K562 (cell line): ENCODE results near the gene ST6GAL1. TPM values are rescaled to one million over a fixed set of nuclear protein-coding genes. Genes with fewer than 3 reads are reported as not detected.

Source experiments
- ATAC-seq: fragments of 200-7000 bp; cut with Tn5 transposase; 3 replicates; pipeline ENCODE4 v1.9.1; 2020; ENCODE audit warnings: moderate library complexity
- BruUV-seq: library from RNA; stranded (reverse); fragments of 400-500 nt; replicated peaks from 2 replicates; lab custom pipeline; 2021; lab: Mats Ljungman, UMichigan
- CTCF ChIA-PET: fragments of 300-600 bp; formaldehyde crosslinking; extraction: SDS; loops from one replicate; lab custom pipeline; 2021; ENCODE audit warnings: low intra/inter-chr PET ratio; lab: Yijun Ruan, JAX
- POLR2A ChIA-PET: fragments of 300-600, 350-650 bp; sonication (Branson Sonifier 250); formaldehyde crosslinking; extraction: SDS; loops from one replicate; lab custom pipeline; 2021; ENCODE audit warnings: antibody characterized with exemption, inconsistent platforms; lab: Yijun Ruan, JAX
- DNase-seq, 4 experiments: peaks; one replicate each; pipeline versions ENCODE4 v3.0.0 to v3.0.0-alpha.2; 2011 to 2018; ENCODE audit warnings: low spot score in 3 of 4, mixed read lengths in 3 of 4; ENCODE audit errors: extremely low read depth in 1 of 4
- FAIRE-seq: peaks from 2 replicates; lab custom pipeline; 2011; peaks lifted over from hg19 to GRCh38; lab: Jason Lieb, UNC
- H2AFZ ChIP-seq: 2 replicates; pipeline ENCODE4 v1.6.0; 2011; ENCODE audit warnings: low read depth, low read length, control low read depth, inconsistent platforms
- H3K27ac ChIP-seq: fragments of 200-600 bp; 3 replicates; pipeline ENCODE4 v1.8.0; 2011; ENCODE audit warnings: low read depth, mild to moderate bottlenecking, control low read depth, inconsistent platforms, low read length, moderate library complexity, mixed read lengths; ENCODE audit errors: extremely low read depth
- H3K27me3 ChIP-seq, 2 experiments: fragments of 300-600 bp in 1 of 2; 2 replicates in 1 of 2; 3 replicates in 1 of 2; pipeline versions ENCODE4 v1.6.0 to v1.8.0; 2011; ENCODE audit warnings: inconsistent platforms in 2 of 2, low read length in 2 of 2, mild to moderate bottlenecking in 1 of 2, mixed read lengths in 1 of 2, moderate library complexity in 1 of 2; ENCODE audit not compliant: control insufficient read depth in 2 of 2, insufficient read depth in 2 of 2
- H3K36me3 ChIP-seq: fragments of 300-600 bp; 3 replicates; pipeline ENCODE4 v1.8.0; 2011; ENCODE audit warnings: mild to moderate bottlenecking, low read length, inconsistent platforms; ENCODE audit not compliant: control insufficient read depth, insufficient read depth
- H3K4me1 ChIP-seq, 2 experiments: fragments of 200-600 bp in 1 of 2; replicated peaks in 1 of 2; 2 replicates in 1 of 2; 3 replicates in 1 of 2; pipeline versions ENCODE4 v1.5.1 to v1.8.0; 2011; ENCODE audit warnings: inconsistent platforms in 2 of 2, low read length in 2 of 2, mild to moderate bottlenecking in 1 of 2, mixed read lengths in 1 of 2, moderate library complexity in 1 of 2; ENCODE audit not compliant: control insufficient read depth in 2 of 2, insufficient read depth in 2 of 2
- H3K4me2 ChIP-seq: 2 replicates; pipeline ENCODE4 v1.6.1; 2011; ENCODE audit warnings: low read length, control low read depth, inconsistent platforms, mixed read lengths; ENCODE audit not compliant: insufficient read depth
- H3K4me3 ChIP-seq: fragments of 200-600 bp; sonication (generic), shearing (Covaris generic); 2 replicates; pipeline ENCODE4 v1.5.1; 2016; ENCODE audit warnings: control low read depth, inconsistent platforms
- H3K79me2 ChIP-seq: fragments of 200-600 bp; 3 replicates; pipeline ENCODE4 v1.8.0; 2011; ENCODE audit warnings: low read length, inconsistent platforms; ENCODE audit not compliant: control insufficient read depth, insufficient read depth
- H3K9ac ChIP-seq, 2 experiments: 2 replicates each; pipeline versions ENCODE4 v1.6.0 to v1.6.1; 2011; ENCODE audit warnings: low read depth in 2 of 2, low read length in 2 of 2, control low read depth in 1 of 2, inconsistent platforms in 1 of 2, mild to moderate bottlenecking in 1 of 2, mixed read lengths in 1 of 2; ENCODE audit not compliant: insufficient read depth in 1 of 2
- H3K9me1 ChIP-seq: one replicate; pipeline ENCODE4 v1.6.0; 2011; ENCODE audit warnings: inconsistent platforms, mild to moderate bottlenecking, low read length, moderate library complexity; ENCODE audit not compliant: control insufficient read depth, insufficient read depth
- H3K9me3 ChIP-seq: replicated peaks from 2 replicates; pipeline ENCODE4 v1.5.1; 2011; ENCODE audit warnings: low read depth, low read length, inconsistent platforms; ENCODE audit not compliant: control insufficient read depth, insufficient read depth
- H4K20me1 ChIP-seq: replicated peaks from 2 replicates; pipeline ENCODE4 v1.6.1; 2011; ENCODE audit warnings: low read length, inconsistent platforms, mixed read lengths; ENCODE audit not compliant: control insufficient read depth, insufficient read depth
- E2F6 ChIP-seq, 2 experiments: IDR thresholded peaks; 2 replicates each; pipeline ENCODE4 v1.6.1; 2011; ENCODE audit warnings: borderline replicate concordance in 1 of 2, control low read depth in 1 of 2, low read depth in 1 of 2, low read length in 1 of 2, mild to moderate bottlenecking in 1 of 2, mixed read lengths in 1 of 2, moderate library complexity in 1 of 2; ENCODE audit not compliant: insufficient read depth in 1 of 2, insufficient read length in 1 of 2, poor library complexity in 1 of 2, severe bottlenecking in 1 of 2; ENCODE audit errors: extremely low read depth in 1 of 2
- HMGN3 ChIP-seq: IDR thresholded peaks from 2 replicates; pipeline ENCODE4 v1.6.1; 2011; ENCODE audit warnings: borderline replicate concordance, low read depth, mild to moderate bottlenecking, mixed read lengths, low read length; ENCODE audit not compliant: insufficient read length; ENCODE audit errors: extremely low read depth
- HNRNPK ChIP-seq: fragments of 200-400 bp; formaldehyde crosslinking; IDR thresholded peaks from one replicate; pipeline ENCODE4 v1.6.1; 2018; ENCODE audit warnings: mild to moderate bottlenecking, low read depth, low read length; ENCODE audit not compliant: poor library complexity, severe bottlenecking
- HNRNPL ChIP-seq: fragments of 200-400 bp; formaldehyde crosslinking; IDR thresholded peaks from 2 replicates; pipeline ENCODE4 v1.6.1; 2017; ENCODE audit warnings: low read depth, mild to moderate bottlenecking, low read length
- KHSRP ChIP-seq: fragments of 450-650 bp; IDR thresholded peaks from 2 replicates; pipeline ENCODE4 v1.6.1; 2017
- RBM39 ChIP-seq: fragments of 200-400 bp; formaldehyde crosslinking; optimal IDR thresholded peaks from 2 replicates; pipeline ENCODE3; 2018; ENCODE audit warnings: low read depth, low read length
- SMAD3 ChIP-seq: fragments of 450-650 bp; formaldehyde crosslinking; conservative IDR thresholded peaks from 2 replicates; pipeline ENCODE4 v1.4.0; 2020; ENCODE audit warnings: mild to moderate bottlenecking
- XRCC3 ChIP-seq: fragments of 450-650 bp; IDR thresholded peaks from 2 replicates; pipeline ENCODE4 v1.6.1; 2017; ENCODE audit warnings: mild to moderate bottlenecking, moderate library complexity
- ZBTB49 ChIP-seq: sonication (generic); formaldehyde crosslinking; IDR thresholded peaks from 2 replicates; pipeline ENCODE4 v1.8.0; 2022; ENCODE audit warnings: missing genetic modification reagents, mild to moderate bottlenecking, borderline replicate concordance
- ZNF165 ChIP-seq: fragments of 250-450 bp; sonication (Bioruptor Pico); IDR thresholded peaks from 2 replicates; pipeline ENCODE4 v1.4.0; 2020; ENCODE audit warnings: borderline replicate concordance
- WGBS: fragments of 100-300 bp; shearing (Covaris generic); methylation state at CpG from one replicate; pipeline ENCODE4 v1.1.6; 2016; ENCODE audit warnings: low coverage, mixed read lengths; ENCODE audit not compliant: insufficient coverage; ENCODE audit errors: missing lambda C conversion rate; 5-methylcytosine and 5-hydroxymethylcytosine counted together
- in situ Hi-C: fragments of 300-500 bp; cut with MboI; formaldehyde crosslinking; loops from 4 replicates; pipeline ENCODE4 v1.15.0; 2018; ENCODE audit warnings: inconsistent platforms, mixed read lengths
- intact Hi-C: fragments of 100-400 bp; cut with micrococcal nuclease; formaldehyde crosslinking; loops from 2 replicates; pipeline ENCODE4 v1.14.2; 2022
- polyA plus RNA-seq, 8 experiments: library from polyadenylated mRNA; depleted of rRNA in 4 of 8; stranded (reverse) in 5 of 8; unstranded in 3 of 8; fragments of >200 nt; fragmentation: Nextera tagmentation in 2 of 8; fragmentation: Illumina TruSeq in 1 of 8; extraction: Ambion mirVana in 2 of 8; extraction: Trizol in 1 of 8; gene quantifications; 2 replicates each; pipeline versions ENCODE4 v1.2.1 to v1.2.3, GENCODE V29; 2011 to 2014; ENCODE audit warnings: inconsistent platforms in 1 of 8, missing spikeins in 1 of 8
- total RNA-seq, 7 experiments: library from RNA; depleted of rRNA in 6 of 7; stranded (reverse); fragments of >200 nt in 6 of 7; fragmentation: Illumina TruSeq in 2 of 7; extraction: Trizol in 2 of 7; gene quantifications; 2 replicates each; pipeline versions ENCODE4 v1.2.1 to v1.2.3, GENCODE V29; 2011 to 2021; ENCODE audit warnings: low replicate concordance in 1 of 7
- TF ChIP-seq, protein P1 (sequence below): sonication (generic); formaldehyde crosslinking; IDR thresholded peaks from 2 replicates; pipeline ENCODE4 v1.8.1; 2023; ENCODE audit warnings: mild to moderate bottlenecking, missing genetic modification reagents

ST6GAL1 gene
- total and polyA plus RNA-seq, 9 of the 15 experiments (the other 6 are each of a cell fraction or from before 2014, with no cell fraction given) = 31.9 to 145 (median 71.0) TPM

DNA sequence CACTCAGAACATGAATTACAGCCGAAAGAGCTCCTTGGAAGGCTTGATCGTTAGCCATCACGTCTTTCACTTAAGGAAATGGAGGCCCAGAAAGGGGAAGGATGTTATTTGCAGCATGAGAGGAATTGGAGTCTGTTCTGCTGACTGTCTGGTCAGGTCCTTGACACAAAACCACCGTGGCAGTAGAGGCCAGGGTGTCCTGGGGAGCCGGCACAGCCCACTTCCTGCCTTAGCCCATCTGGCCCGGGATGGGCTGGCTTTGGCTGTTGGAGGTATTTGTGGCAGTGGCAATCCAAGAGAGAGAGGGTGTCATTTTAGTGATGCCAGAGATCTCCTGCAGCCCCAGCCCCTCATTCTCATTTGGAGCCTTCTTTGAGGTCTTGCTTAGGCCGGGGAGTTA lies 37.4 kb downstream of the ST6GAL1 start:
- Histone ChIP-seq H2AFZ (no peak overlapping the region), H3K79me2 (no peaks in the 10 kb centered on the region), H3K27ac (no peak overlapping the region), H3K27me3 (no peaks in the 10 kb centered on the region), H3K4me2 (no peak overlapping the region), H3K4me3 (no peak overlapping the region), H4K20me1 (no peaks in the 10 kb centered on the region), H3K9me1 (no peaks in the 10 kb centered on the region), H3K36me3 (peaks cover 81% of the 10 kb centered on the region), H3K9me3 (no peaks in the 10 kb centered on the region), H3K9ac (no peak overlapping the region; a peak in 1 of 4 replicates), H3K4me1 (no peaks in the 10 kb centered on the region)
- CTCF ChIA-PET = no interaction called here
- intact Hi-C loops (no loop called here), in situ Hi-C loops (no loop called here)
- FAIRE-seq = no peak
- POLR2A ChIA-PET = interaction anchor here (0.6 to 0.9 kb wide), 2 partner anchors 12 to 21 kb away, joined by 3 read pairs; no protein-coding TSS in a partner anchor
- DNase-seq = no peak
- TSS peak; percentile 12 for BruUV-seq
- ATAC-seq = no peak
- TF ChIP-seq E2F6 (IDR thresholded peaks at IDR 0.05; ENCODE audit: borderline replicate concordance in 1 of 2, extremely low read depth in 1 of 2, insufficient read depth in 1 of 2, insufficient read length in 1 of 2, low read depth in 1 of 2, low read length in 1 of 2, poor library complexity in 1 of 2, severe bottlenecking in 1 of 2) (no peak), ZNF165 (CRISPR knock-in tag) (no peak)
- 86% methylated on average over 7 of the region's 7 CpGs for WGBS

GRCh38 chr3:186969607-186970006 lies 39.3 kb downstream of the ST6GAL1 start:
- ATAC-seq (no peak), FAIRE-seq (peak; percentile 54), DNase-seq (no peak)
- 89% methylated on average over 7 of the region's 7 CpGs for WGBS
- BruUV-seq = no TSS peak
- no peak overlapping the region for H3K4me2 ChIP-seq
- CTCF ChIA-PET = no interaction called here
- in situ Hi-C loops = no loop called here
- no peak overlapping the region; the same call in 2 of the 3 replicates for H3K27ac ChIP-seq
- H3K27me3 ChIP-seq = no peaks in the 10 kb centered on the region
- H3K9me1 ChIP-seq = no peaks in the 10 kb centered on the region
- POLR2A ChIA-PET = interaction anchor here (1.0 to 1.1 kb wide), 2 partner anchors 10 to 186 kb away, joined by 3 read pairs; partner anchors contain the start of gene EIF4A2
- H4K20me1 ChIP-seq = no peaks in the 10 kb centered on the region
- H3K4me1 ChIP-seq = no peaks in the 10 kb centered on the region
- no peak overlapping the region for H3K4me3 ChIP-seq
- H2AFZ ChIP-seq = no peak overlapping the region
- peaks cover 80% of the 10 kb centered on the region for H3K36me3 ChIP-seq
- H3K9ac ChIP-seq = no peak overlapping the region
- intact Hi-C loops = no loop called here
- no peaks in the 10 kb centered on the region for H3K79me2 ChIP-seq
- no peaks in the 10 kb centered on the region for H3K9me3 ChIP-seq
- TF ChIP-seq, protein P1, sequence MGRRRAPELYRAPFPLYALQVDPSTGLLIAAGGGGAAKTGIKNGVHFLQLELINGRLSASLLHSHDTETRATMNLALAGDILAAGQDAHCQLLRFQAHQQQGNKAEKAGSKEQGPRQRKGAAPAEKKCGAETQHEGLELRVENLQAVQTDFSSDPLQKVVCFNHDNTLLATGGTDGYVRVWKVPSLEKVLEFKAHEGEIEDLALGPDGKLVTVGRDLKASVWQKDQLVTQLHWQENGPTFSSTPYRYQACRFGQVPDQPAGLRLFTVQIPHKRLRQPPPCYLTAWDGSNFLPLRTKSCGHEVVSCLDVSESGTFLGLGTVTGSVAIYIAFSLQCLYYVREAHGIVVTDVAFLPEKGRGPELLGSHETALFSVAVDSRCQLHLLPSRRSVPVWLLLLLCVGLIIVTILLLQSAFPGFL (CRISPR knock-in tag) = no peak
- TF ChIP-seq HMGN3 (no peak), XRCC3 (no peak), RBM39 (no peak), HNRNPL (no peak), ZBTB49 (CRISPR knock-in tag) (no peak), HNRNPK (no peak), KHSRP (no peak), SMAD3 (CRISPR knock-in tag) (no peak)
